Stomach (tissue), 4 donors: Measurements from ENCODE around the gene SRL.

ENCODE experiments used
- CTCF ChIP-seq, 7 experiments: fragments of 450-650 bp in 4 of 7; fragments of 200-600 bp in 3 of 7; sonication (generic) in 3 of 7; IDR thresholded peaks; one replicate each; pipeline ENCODE4 v1.5.1; 2016 to 2019; ENCODE audit warnings: antibody characterized with exemption in 7 of 7, control low read depth in 2 of 7, mild to moderate bottlenecking in 1 of 7
- EP300 ChIP-seq: sonication (generic); formaldehyde crosslinking; IDR thresholded peaks from one replicate; pipeline ENCODE4 v1.6.1; 2017; ENCODE audit warnings: antibody characterized with exemption
- POLR2A ChIP-seq, 4 donors: fragments of 450-650 bp; IDR thresholded peaks; one replicate each; pipeline ENCODE4 v1.6.1; 2016; ENCODE audit warnings: antibody characterized with exemption in 4 of 4, control low read depth in 2 of 4, mild to moderate bottlenecking in 1 of 4, moderate library complexity in 1 of 4

GRCh38 chr16:4257646-4258556, 16.0 kb upstream of the SRL start:
- TF ChIP-seq CTCF (IDR thresholded peaks at IDR 0.05), result no peak
- no peak for TF ChIP-seq POLR2A (IDR thresholded peaks at IDR 0.05)
- no peak for TF ChIP-seq EP300
